Right atrium auricular region (tissue), 2 donors: ENCODE measurements around the gene DUSP15. TPM values are rescaled to one million over a fixed set of nuclear protein-coding genes. Genes with fewer than 3 reads are reported as not detected.

Experiments used
- DNase-seq: peaks from one replicate; pipeline ENCODE4 v3.0.0-alpha.2; 2019; ENCODE audit warnings: low spot score
- H3K27ac ChIP-seq, 2 donors: fragments of 200-600 bp; sonication (generic); 1 replicate in 1 of 2; 2 replicates in 1 of 2; pipeline ENCODE4 v1.5.1; 2016 to 2019
- H3K27me3 ChIP-seq, 2 donors: fragments of 200-600 bp; sonication (generic); one replicate each; pipeline versions ENCODE4 v1.5.1 to v1.6.0; 2017 to 2019
- H3K36me3 ChIP-seq: fragments of 200-600 bp; sonication (generic); one replicate; pipeline ENCODE4 v1.5.1; 2016
- H3K4me1 ChIP-seq, 2 donors: fragments of 200-600 bp; sonication (generic); one replicate each; pipeline versions ENCODE4 v1.5.1 to v1.6.0; 2017 to 2019
- H3K4me3 ChIP-seq, 2 donors: fragments of 200-600 bp; sonication (generic); 1 replicate in 1 of 2; 2 replicates in 1 of 2; pipeline ENCODE4 v1.5.1; 2017 to 2019; ENCODE audit warnings: mild to moderate bottlenecking in 1 of 2, moderate library complexity in 1 of 2
- H3K9me3 ChIP-seq, 2 donors: fragments of 200-600 bp; sonication (generic); one replicate each; pipeline ENCODE4 v1.5.1; 2019
- total RNA-seq, 2 donors: library from RNA; depleted of rRNA; stranded (reverse); fragments of >200 nt; gene quantifications; one replicate each; pipeline ENCODE4 v1.1.0, GENCODE V29; 2016
- TF ChIP-seq, protein P1 (sequence below), 2 donors: fragments of 200-600 bp; sonication (generic); IDR thresholded peaks; one replicate each; pipeline ENCODE4 v1.5.1; 2019; ENCODE audit warnings: antibody characterized with exemption in 2 of 2

The DUSP15 gene
- total RNA-seq, 2 donors from 2014 or later = 8.8 to 11.6 TPM

DNA sequence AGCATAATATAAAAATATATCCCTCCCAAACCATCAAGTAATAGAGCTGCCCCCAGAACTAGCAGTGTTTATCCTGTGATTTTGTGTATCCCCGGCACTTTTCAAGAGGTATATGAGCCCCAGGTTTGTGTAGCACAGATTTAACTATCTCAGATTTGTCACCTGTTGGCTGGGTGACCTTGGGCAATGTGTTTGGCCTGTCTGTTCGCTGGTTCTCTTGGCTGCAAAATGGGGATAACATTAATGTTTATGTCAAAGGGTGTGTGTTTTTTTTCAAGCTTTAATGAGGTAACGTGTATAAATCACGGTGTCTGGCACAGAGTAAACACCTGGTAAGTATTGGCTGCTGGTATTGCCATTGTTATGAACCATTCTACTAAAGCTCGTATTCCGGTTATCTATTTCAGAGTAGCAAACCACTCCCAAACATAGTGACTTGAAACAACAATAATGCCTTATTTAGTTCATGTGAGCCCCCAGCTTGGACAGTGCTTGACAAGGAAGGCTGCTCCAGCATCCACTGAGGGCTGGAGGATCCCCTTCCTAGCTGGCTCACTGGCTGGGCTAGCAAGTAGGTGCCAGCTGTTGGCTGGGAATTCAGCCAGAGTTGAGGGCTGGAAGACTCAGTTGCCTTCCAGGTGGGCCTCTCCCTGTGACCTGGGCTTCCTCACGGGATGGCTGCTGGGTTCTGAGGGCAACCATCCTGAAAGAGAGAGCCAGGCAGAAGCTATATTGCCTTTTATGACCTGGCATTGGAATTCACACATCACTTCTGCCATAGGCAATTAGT lies 45.4 kb upstream of the DUSP15 start:
- TF ChIP-seq, protein P1, sequence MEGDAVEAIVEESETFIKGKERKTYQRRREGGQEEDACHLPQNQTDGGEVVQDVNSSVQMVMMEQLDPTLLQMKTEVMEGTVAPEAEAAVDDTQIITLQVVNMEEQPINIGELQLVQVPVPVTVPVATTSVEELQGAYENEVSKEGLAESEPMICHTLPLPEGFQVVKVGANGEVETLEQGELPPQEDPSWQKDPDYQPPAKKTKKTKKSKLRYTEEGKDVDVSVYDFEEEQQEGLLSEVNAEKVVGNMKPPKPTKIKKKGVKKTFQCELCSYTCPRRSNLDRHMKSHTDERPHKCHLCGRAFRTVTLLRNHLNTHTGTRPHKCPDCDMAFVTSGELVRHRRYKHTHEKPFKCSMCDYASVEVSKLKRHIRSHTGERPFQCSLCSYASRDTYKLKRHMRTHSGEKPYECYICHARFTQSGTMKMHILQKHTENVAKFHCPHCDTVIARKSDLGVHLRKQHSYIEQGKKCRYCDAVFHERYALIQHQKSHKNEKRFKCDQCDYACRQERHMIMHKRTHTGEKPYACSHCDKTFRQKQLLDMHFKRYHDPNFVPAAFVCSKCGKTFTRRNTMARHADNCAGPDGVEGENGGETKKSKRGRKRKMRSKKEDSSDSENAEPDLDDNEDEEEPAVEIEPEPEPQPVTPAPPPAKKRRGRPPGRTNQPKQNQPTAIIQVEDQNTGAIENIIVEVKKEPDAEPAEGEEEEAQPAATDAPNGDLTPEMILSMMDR (IDR thresholded peaks at IDR 0.05) = no peak
- H3K27me3 ChIP-seq = no peaks in the 10 kb centered on the region
- no peak overlapping the region for H3K27ac ChIP-seq
- no peak for DNase-seq
- H3K9me3 ChIP-seq = no peaks in the 10 kb centered on the region
- no peaks in the 10 kb centered on the region for H3K4me1 ChIP-seq
- no peak overlapping the region for H3K4me3 ChIP-seq
- no peaks in the 10 kb centered on the region for H3K36me3 ChIP-seq

DNA sequence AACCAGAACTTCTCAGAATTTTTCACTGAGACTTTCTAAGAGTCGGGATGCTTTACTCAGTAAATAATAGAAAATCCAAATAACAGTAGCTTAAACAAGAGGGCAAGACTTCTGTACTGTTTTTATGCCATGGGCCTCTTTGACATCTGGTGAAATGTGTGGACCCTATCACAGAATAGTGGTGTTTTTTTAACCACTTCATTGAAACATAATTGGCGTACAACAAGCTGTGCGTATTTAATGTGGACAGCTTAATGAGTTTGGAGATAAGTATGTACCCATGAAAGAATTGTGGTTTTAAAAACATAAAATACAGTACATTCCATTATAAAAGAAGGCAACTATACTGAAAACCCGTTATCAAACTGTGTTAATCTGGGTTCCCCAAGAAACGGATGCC lies 43.8 kb upstream of the DUSP15 start:
- TF ChIP-seq, protein P1 (IDR thresholded peaks at IDR 0.05) = no peak
- Histone ChIP-seq H3K4me3 (no peak overlapping the region), H3K27me3 (no peaks in the 10 kb centered on the region), H3K36me3 (no peaks in the 10 kb centered on the region), H3K4me1 (no peaks in the 10 kb centered on the region), H3K27ac (no peak overlapping the region), H3K9me3 (no peaks in the 10 kb centered on the region)
- DNase-seq = no peak

DNA sequence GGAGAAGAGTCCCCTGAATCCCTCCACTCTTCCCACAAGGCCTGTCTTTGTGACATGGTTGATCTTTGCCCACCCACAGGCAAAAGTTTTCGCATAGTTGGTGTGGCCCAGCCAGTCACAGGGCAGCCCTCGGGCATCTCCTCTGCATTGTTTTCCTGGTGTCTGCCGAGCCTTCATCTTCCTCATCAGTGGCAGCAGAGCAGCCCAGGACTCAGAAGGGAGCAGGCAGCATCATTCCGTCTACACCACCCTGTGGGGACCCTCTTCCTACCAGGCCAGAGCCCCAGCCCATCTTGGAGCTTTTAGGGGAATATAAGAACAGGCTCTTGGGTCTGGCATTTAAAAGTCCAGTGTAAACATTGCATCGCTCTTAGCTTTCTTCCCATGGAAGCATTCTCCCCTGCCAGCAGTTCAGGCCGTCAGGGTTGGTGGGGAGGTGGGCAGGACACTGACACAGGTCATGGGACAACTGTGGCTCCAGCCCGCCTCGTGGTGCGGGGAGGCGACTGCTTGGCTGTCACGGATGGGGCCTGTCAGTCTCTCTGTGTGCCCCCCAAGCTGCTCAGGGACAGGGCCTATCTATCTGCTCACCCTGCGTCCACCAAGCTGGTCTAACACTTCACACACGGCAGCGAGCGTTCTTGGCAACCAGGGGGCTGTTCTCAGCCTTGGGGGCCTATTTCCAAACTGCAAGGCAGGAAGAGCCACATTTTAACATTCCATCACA lies 43.3 kb upstream of the DUSP15 start:
- DNase-seq = no peak
- Histone ChIP-seq H3K4me1 (no peaks in the 10 kb centered on the region), H3K36me3 (no peaks in the 10 kb centered on the region), H3K4me3 (no peak overlapping the region), H3K9me3 (no peaks in the 10 kb centered on the region), H3K27me3 (no peaks in the 10 kb centered on the region), H3K27ac (no peak overlapping the region)
- TF ChIP-seq, protein P1 (IDR thresholded peaks at IDR 0.05) = no peak

DNA sequence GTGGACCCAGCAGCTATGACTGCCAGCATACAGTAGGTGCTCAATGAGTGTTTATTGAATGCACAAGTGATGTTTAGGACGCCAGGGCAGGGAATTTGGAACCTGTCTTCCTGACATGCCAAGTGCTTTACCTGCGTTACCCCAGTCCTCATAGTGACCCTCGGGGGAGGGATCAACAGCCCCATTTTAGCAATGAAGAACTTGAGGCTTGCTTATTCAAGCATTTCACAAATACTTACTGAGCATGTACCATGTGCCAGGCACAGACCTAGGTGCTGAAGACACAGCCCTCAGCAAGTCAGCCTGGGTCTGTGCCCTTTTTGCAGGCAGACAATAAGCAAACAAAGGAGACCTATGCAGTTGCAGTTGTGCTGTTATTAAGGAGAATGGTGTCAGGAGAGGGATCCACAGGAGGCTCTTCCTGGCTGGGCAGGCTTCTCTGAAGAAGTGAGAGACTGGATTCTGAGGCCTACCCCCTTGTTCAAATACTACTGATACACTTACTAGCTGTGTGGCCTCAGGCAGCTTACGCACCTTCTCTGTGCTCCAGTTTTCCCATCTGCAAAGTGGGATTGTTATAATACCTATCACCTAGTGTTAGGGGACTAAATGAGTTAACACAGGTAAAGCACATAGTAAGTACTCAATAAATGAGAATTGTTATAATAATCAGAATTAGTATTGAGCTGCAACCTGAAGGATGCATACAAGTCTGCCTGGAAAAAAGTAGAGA lies 39.9 kb upstream of the DUSP15 start:
- TF ChIP-seq, protein P1 (IDR thresholded peaks at IDR 0.05) = no peak
- Histone ChIP-seq H3K9me3 (no peaks in the 10 kb centered on the region), H3K4me1 (no peaks in the 10 kb centered on the region), H3K27me3 (no peaks in the 10 kb centered on the region), H3K4me3 (no peak overlapping the region), H3K36me3 (no peaks in the 10 kb centered on the region), H3K27ac (no peak overlapping the region)
- no peak for DNase-seq

DNA sequence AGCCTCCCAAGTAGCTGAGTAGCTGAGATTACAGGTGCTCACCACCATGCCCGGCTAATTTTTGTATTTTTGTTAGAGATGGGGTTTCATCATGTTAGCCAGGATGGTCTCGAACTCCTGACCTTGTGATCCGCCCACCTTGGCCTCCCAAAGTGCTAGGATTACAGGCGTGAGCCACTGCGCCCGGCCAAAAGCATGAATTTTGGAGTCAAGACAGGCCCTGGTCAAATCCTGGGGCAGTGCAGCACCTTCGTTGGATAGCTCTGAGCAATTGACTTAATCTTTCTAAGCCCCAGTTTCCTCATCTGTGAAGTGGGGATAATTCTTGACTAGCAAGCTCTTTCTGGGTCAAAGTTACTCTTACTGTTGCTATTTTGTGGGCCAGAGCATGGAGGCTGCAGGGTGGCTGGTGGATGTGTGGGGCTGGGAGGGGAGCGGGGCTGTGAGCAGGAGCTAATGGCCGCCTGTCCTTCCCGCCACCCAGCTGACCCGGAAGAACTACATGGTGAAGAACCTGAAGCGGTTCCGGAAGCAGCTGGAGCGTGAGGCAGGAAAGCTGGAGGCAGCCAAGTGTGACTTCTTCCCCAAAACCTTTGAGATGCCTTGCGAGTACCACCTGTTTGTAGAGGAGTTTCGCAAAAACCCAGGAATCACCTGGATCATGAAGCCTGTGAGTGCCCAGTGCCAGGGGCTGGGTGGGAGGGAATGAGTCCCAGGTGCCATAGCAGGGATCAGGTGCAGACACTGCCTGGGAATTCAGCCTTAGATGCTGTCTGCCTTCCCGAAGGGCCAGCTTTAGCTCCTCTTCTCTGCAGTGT lies 39.1 kb upstream of the DUSP15 start:
- TF ChIP-seq, protein P1 (IDR thresholded peaks at IDR 0.05) = no peak
- Histone ChIP-seq H3K4me1 (no peaks in the 10 kb centered on the region), H3K27me3 (no peaks in the 10 kb centered on the region), H3K27ac (no peak overlapping the region), H3K9me3 (no peaks in the 10 kb centered on the region), H3K36me3 (no peaks in the 10 kb centered on the region), H3K4me3 (no peak overlapping the region)
- no peak for DNase-seq
